H1 (cell line): Measurements from ENCODE around the gene ADCY6. TPM values are rescaled to one million over a fixed set of nuclear protein-coding genes. Genes with fewer than 3 reads are reported as not detected.

Experiments used
- CTCF ChIA-PET: fragments of 300-600 bp; sonication (Branson Sonifier 250); formaldehyde crosslinking; loops from one replicate; lab custom pipeline; 2021; ENCODE audit not compliant: partially characterized antibody; lab: Charles Lee
- POLR2A ChIA-PET: fragments of 300-600 bp; sonication (Branson Sonifier 250); formaldehyde crosslinking; loops from one replicate; lab custom pipeline; 2021; ENCODE audit warnings: inconsistent platforms; ENCODE audit not compliant: partially characterized antibody; lab: Charles Lee
- DNase-seq, 2 experiments: peaks; one replicate each; pipeline versions ENCODE4 v3.0.0 to v3.0.0-alpha.2; 2010 to 2022; ENCODE audit warnings: low spot score in 2 of 2, low read depth in 1 of 2, mixed read lengths in 1 of 2
- FAIRE-seq: peaks from 2 replicates; lab custom pipeline; 2011; peaks lifted over from hg19 to GRCh38; lab: Jason Lieb, UNC
- H2AFZ ChIP-seq: 2 replicates; pipeline ENCODE4 v1.8.1; 2012; ENCODE audit warnings: low read length, inconsistent platforms
- H2AK5ac ChIP-seq: 2 replicates; pipeline ENCODE4 v1.6.1; 2013; ENCODE audit warnings: low read depth, low read length
- H2BK120ac ChIP-seq: replicated peaks from 2 replicates; pipeline ENCODE3; 2013; ENCODE audit warnings: low read depth, low read length, inconsistent platforms
- H2BK12ac ChIP-seq: 2 replicates; pipeline ENCODE4 v1.6.1; 2013; ENCODE audit warnings: low read depth, low read length
- H2BK15ac ChIP-seq: 2 replicates; pipeline ENCODE4 v1.6.1; 2013; ENCODE audit warnings: low read length
- H2BK20ac ChIP-seq: 2 replicates; pipeline ENCODE4 v1.6.1; 2013; ENCODE audit warnings: low read length
- H2BK5ac ChIP-seq: 2 replicates; pipeline ENCODE4 v1.6.1; 2013; ENCODE audit warnings: low read depth, low read length
- H3K14ac ChIP-seq: 2 replicates; pipeline ENCODE4 v1.6.1; 2013; ENCODE audit warnings: inconsistent platforms; ENCODE audit not compliant: insufficient read length
- H3K18ac ChIP-seq: 2 replicates; pipeline ENCODE4 v1.6.1; 2013; ENCODE audit warnings: low read length; ENCODE audit errors: extremely low read depth
- H3K23ac ChIP-seq: 2 replicates; pipeline ENCODE4 v1.6.1; 2013; ENCODE audit warnings: inconsistent platforms; ENCODE audit not compliant: insufficient read length
- H3K23me2 ChIP-seq: 2 replicates; pipeline ENCODE4 v1.6.1; 2013; ENCODE audit warnings: low read depth, low read length
- H3K27ac ChIP-seq: 2 replicates; pipeline ENCODE4 v1.6.1; 2011; ENCODE audit warnings: low read depth, low read length, inconsistent platforms
- H3K27me3 ChIP-seq, 4 experiments: replicated peaks in 1 of 4; 1 replicate in 1 of 4; 2 replicates in 3 of 4; pipeline versions ENCODE4 v1.6.1 to v1.8.1; 2011 to 2013; ENCODE audit warnings: low read length in 3 of 4, mild to moderate bottlenecking in 3 of 4, inconsistent platforms in 2 of 4, mixed read lengths in 2 of 4, moderate library complexity in 1 of 4; ENCODE audit not compliant: control insufficient read depth in 3 of 4, insufficient read depth in 3 of 4; ENCODE audit errors: extremely low read depth in 1 of 4
- H3K36me3 ChIP-seq, 4 experiments: 2 replicates each; pipeline versions ENCODE4 v1.6.1 to v1.8.1; 2011 to 2013; ENCODE audit warnings: mild to moderate bottlenecking in 4 of 4, low read length in 3 of 4, moderate library complexity in 2 of 4, control low read depth in 1 of 4, inconsistent platforms in 1 of 4; ENCODE audit not compliant: insufficient read depth in 4 of 4, control insufficient read depth in 2 of 4
- H3K4ac ChIP-seq: replicated peaks from 2 replicates; pipeline ENCODE3; 2013; ENCODE audit warnings: low read length, low read depth, mixed read lengths, inconsistent platforms; ENCODE audit not compliant: insufficient read length
- H3K4me1 ChIP-seq, 4 experiments: replicated peaks in 1 of 4; 1 replicate in 1 of 4; 2 replicates in 3 of 4; pipeline versions ENCODE4 v1.6.1 to v1.8.1; 2011 to 2013; ENCODE audit warnings: low read length in 3 of 4, inconsistent platforms in 2 of 4, mixed read lengths in 1 of 4; ENCODE audit not compliant: insufficient read depth in 4 of 4, control insufficient read depth in 3 of 4
- H3K4me2 ChIP-seq, 2 experiments: 2 replicates each; pipeline versions ENCODE4 v1.6.1 to v1.8.1; 2011 to 2013; ENCODE audit warnings: low read depth in 2 of 2, low read length in 2 of 2, control low read depth in 1 of 2, inconsistent platforms in 1 of 2, mild to moderate bottlenecking in 1 of 2; ENCODE audit not compliant: insufficient read depth in 1 of 2
- H3K4me3 ChIP-seq, 4 experiments: fragments of 200-600, 300-600 bp in 1 of 4; sonication (generic), shearing (Covaris generic), sonication (Bioruptor Twin) in 1 of 4; 2 replicates each; pipeline versions ENCODE4 v1.5.1 to v1.8.1; 2011 to 2016; ENCODE audit warnings: low read length in 4 of 4, low read depth in 3 of 4, control low read depth in 2 of 4, inconsistent platforms in 2 of 4, mild to moderate bottlenecking in 2 of 4, mixed read lengths in 1 of 4, moderate library complexity in 1 of 4; ENCODE audit not compliant: insufficient read depth in 2 of 4; ENCODE audit errors: extremely low read depth in 1 of 4
- H3K56ac ChIP-seq: replicated peaks from 2 replicates; pipeline ENCODE3; 2013; ENCODE audit warnings: low read depth, mild to moderate bottlenecking, mixed read lengths, low read length, inconsistent platforms; ENCODE audit not compliant: insufficient read length
- H3K79me1 ChIP-seq: 2 replicates; pipeline ENCODE4 v1.6.1; 2013; ENCODE audit warnings: low read depth, low read length, control low read depth
- H3K79me2 ChIP-seq, 2 experiments: 2 replicates each; pipeline versions ENCODE4 v1.6.1 to v1.8.1; 2012 to 2013; ENCODE audit warnings: low read length in 2 of 2, mild to moderate bottlenecking in 2 of 2, inconsistent platforms in 1 of 2; ENCODE audit not compliant: insufficient read depth in 2 of 2, control insufficient read depth in 1 of 2
- H3K9ac ChIP-seq, 4 experiments: replicated peaks in 1 of 4; 1 replicate in 1 of 4; 2 replicates in 3 of 4; pipeline versions ENCODE4 v1.6.1 to v1.8.1; 2011 to 2013; ENCODE audit warnings: low read depth in 3 of 4, low read length in 3 of 4, control low read depth in 2 of 4, mild to moderate bottlenecking in 2 of 4, moderate library complexity in 2 of 4, inconsistent platforms in 1 of 4; ENCODE audit errors: extremely low read depth in 1 of 4
- H3K9me3 ChIP-seq, 2 experiments: 2 replicates each; pipeline versions ENCODE4 v1.6.1 to v1.8.1; 2012 to 2013; ENCODE audit warnings: mild to moderate bottlenecking in 2 of 2, moderate library complexity in 2 of 2, control low read depth in 1 of 2, inconsistent platforms in 1 of 2, low read depth in 1 of 2, low read length in 1 of 2, mixed read lengths in 1 of 2; ENCODE audit not compliant: insufficient read depth in 2 of 2
- H4K20me1 ChIP-seq, 2 experiments: replicated peaks in 1 of 2; 2 replicates each; pipeline versions ENCODE3 to v1.8.1; 2011 to 2013; ENCODE audit warnings: inconsistent platforms in 2 of 2, low read length in 2 of 2, mild to moderate bottlenecking in 1 of 2; ENCODE audit not compliant: insufficient read depth in 2 of 2, control insufficient read depth in 1 of 2
- H4K5ac ChIP-seq: 2 replicates; pipeline ENCODE4 v1.6.1; 2013; ENCODE audit warnings: low read length, low read depth, mixed read lengths, inconsistent platforms; ENCODE audit not compliant: insufficient read length
- H4K8ac ChIP-seq: 2 replicates; pipeline ENCODE4 v1.8.0; 2013; ENCODE audit warnings: mild to moderate bottlenecking, moderate library complexity, low read length, inconsistent platforms; ENCODE audit not compliant: insufficient read depth; ENCODE audit errors: extremely low read depth
- H4K91ac ChIP-seq: replicated peaks from 2 replicates; pipeline ENCODE3; 2013; ENCODE audit warnings: low read length, mixed read lengths, inconsistent platforms; ENCODE audit not compliant: insufficient read length
- ATF2 ChIP-seq: IDR thresholded peaks from 2 replicates; pipeline ENCODE4 v1.6.1; 2012; ENCODE audit warnings: low read length, inconsistent platforms
- BRCA1 ChIP-seq: IDR thresholded peaks from 2 replicates; pipeline ENCODE4 v1.6.1; 2012; ENCODE audit warnings: low read depth, low read length, improper control_type of control experiment
- E2F6 ChIP-seq: IDR thresholded peaks from 2 replicates; pipeline ENCODE4 v1.6.1; 2012; ENCODE audit warnings: inconsistent platforms
- FOSL1 ChIP-seq: IDR thresholded peaks from 2 replicates; pipeline ENCODE4 v1.6.1; 2011; ENCODE audit warnings: mild to moderate bottlenecking, low read depth, low read length, moderate library complexity; ENCODE audit not compliant: insufficient read depth
- SIN3A ChIP-seq, 2 experiments: IDR thresholded peaks in 1 of 2; conservative IDR thresholded peaks in 1 of 2; 2 replicates each; pipeline ENCODE4 v1.6.1; 2011 to 2012; ENCODE audit warnings: low read length in 2 of 2, improper control_type of control experiment in 1 of 2, low read depth in 1 of 2, mild to moderate bottlenecking in 1 of 2
- SP1 ChIP-seq: IDR thresholded peaks from 2 replicates; pipeline ENCODE4 v1.6.1; 2011; ENCODE audit warnings: low read depth, low read length
- SUZ12 ChIP-seq: fragments of 200-600 bp; sonication (generic); IDR thresholded peaks from 2 replicates; pipeline ENCODE4 v1.6.1; 2012; ENCODE audit warnings: mild to moderate bottlenecking, inconsistent platforms, low read length, moderate library complexity, mixed read lengths
- TAF1 ChIP-seq: IDR thresholded peaks from 2 replicates; pipeline ENCODE4 v1.6.1; 2011; ENCODE audit warnings: mild to moderate bottlenecking, low read depth, low read length
- WGBS, 2 experiments: shearing (Covaris generic) in 1 of 2; methylation state at CpG; one replicate each; pipeline versions ENCODE4 v1.1.6 to v1.1.7; 2013 to 2015; ENCODE audit warnings: low lambda C conversion rate in 2 of 2, mixed read lengths in 2 of 2, inconsistent platforms in 1 of 2, low coverage in 1 of 2, missing lambda C conversion rate in 1 of 2; ENCODE audit not compliant: insufficient replicate concordance in 2 of 2, insufficient coverage in 1 of 2, insufficient read length in 1 of 2; ENCODE audit errors: extremely low coverage in 1 of 2, missing lambda C conversion rate in 1 of 2; 5-methylcytosine and 5-hydroxymethylcytosine counted together
- polyA plus RNA-seq, 7 experiments: library from polyadenylated mRNA; depleted of rRNA in 3 of 7; stranded (reverse) in 5 of 7; unstranded in 2 of 7; fragments of >200 nt in 5 of 7; fragments of 200-250 nt in 2 of 7; gene quantifications; 1 replicate in 5 of 7; 2 replicates in 1 of 7; 4 replicates in 1 of 7; pipeline versions ENCODE4 v1.2.1 to v1.2.3, GENCODE V29; 2011 to 2013; ENCODE audit warnings: missing spikeins in 2 of 7, mixed read lengths in 2 of 7
- total RNA-seq: library from RNA; stranded (reverse); fragmentation: NEBNext Ultra II Directional; extraction: Animal tissue kit (Norgen Biotek cat#: 25700); gene quantifications from 2 replicates; pipeline ENCODE4 v1.2.1, GENCODE V29; 2021

ADCY6 gene
- total and polyA plus RNA-seq, 2 of the 8 experiments (the other 6 are each of a cell fraction or from before 2014, with no cell fraction given): 11.7 to 17.5 TPM

- Histone ChIP-seq H4K5ac (no peak overlapping the region), H3K4ac (no peak overlapping the region), H3K27me3 (no peaks in the 10 kb centered on the region), H3K18ac (no peak overlapping the region), H3K4me3 (no peak overlapping the region), H2AK5ac (no peak overlapping the region), H3K9me3 (no peaks in the 10 kb centered on the region), H3K4me2 (no peak overlapping the region), H3K14ac (no peak overlapping the region), H3K23me2 (no peaks in the 10 kb centered on the region), H3K56ac (no peak overlapping the region), H2BK12ac (no peak overlapping the region), H4K20me1 (no peaks in the 10 kb centered on the region), H3K23ac (no peak overlapping the region), H3K79me2 (no peaks in the 10 kb centered on the region), H2BK15ac (no peak overlapping the region), H2AFZ (no peak overlapping the region), H3K9ac (no peak overlapping the region), H4K8ac (no peak overlapping the region), H2BK5ac (no peak overlapping the region), H4K91ac (no peak overlapping the region), H3K79me1 (no peaks in the 10 kb centered on the region), H3K4me1 (peaks cover 0 to 14% (median 9%) of the 10 kb centered on the region in 4 experiments; a peak in 6 of 7 replicates), H2BK120ac (no peak overlapping the region), H3K27ac (no peak overlapping the region; the same call in 1 of the 2 replicates), H2BK20ac (no peak overlapping the region), H3K36me3 (peaks cover 3 to 52% (median 29%) of the 10 kb centered on the region in 4 experiments; a peak in 7 of 8 replicates)
- 90% methylated on average over 10 of the region's 10 CpGs; no CpG with 5 or more reads in 1 of the 2 experiments for WGBS, 2 experiments
- FAIRE-seq (no peak), DNase-seq (no peak)
- ChIA-PET CTCF (interaction anchor here (0.8 to 2.0 kb wide), 5 partner anchors 9 to 25 kb away, joined by 3 to 9 read pairs (median 4); no protein-coding TSS in a partner anchor), POLR2A (interaction anchor here (1.0 to 1.3 kb wide), 2 partner anchors 9 to 18 kb away, joined by 3 read pairs; partner anchors contain the start of gene ADCY6)
- TF ChIP-seq SUZ12 (no peak), SIN3A (conservative IDR thresholded peaks at IDR 0.05 in 1 of 2, IDR thresholded peaks at IDR 0.05 in 1 of 2; ENCODE audit: low read depth in 1 of 2, low read length in 2 of 2) (no peak), TAF1 (no peak), BRCA1 (no peak), SP1 (no peak), E2F6 (no peak), FOSL1 (no peak), ATF2 (no peak)
These were observed 18.1 kb downstream of the ADCY6 start for GRCh38 chr12:48770756-48771155.
